H1 (cell line): ENCODE data around the gene OLR1. TPM values are rescaled to one million over a fixed set of nuclear protein-coding genes. Genes with fewer than 3 reads are reported as not detected.

ENCODE experiments used
- CTCF ChIA-PET: fragments of 300-600 bp; sonication (Branson Sonifier 250); formaldehyde crosslinking; loops from one replicate; lab custom pipeline; 2021; ENCODE audit not compliant: partially characterized antibody; lab: Charles Lee
- POLR2A ChIA-PET: fragments of 300-600 bp; sonication (Branson Sonifier 250); formaldehyde crosslinking; loops from one replicate; lab custom pipeline; 2021; ENCODE audit warnings: inconsistent platforms; ENCODE audit not compliant: partially characterized antibody; lab: Charles Lee
- DNase-seq, 2 experiments: peaks; one replicate each; pipeline versions ENCODE4 v3.0.0 to v3.0.0-alpha.2; 2010 to 2022; ENCODE audit warnings: low spot score in 2 of 2, low read depth in 1 of 2, mixed read lengths in 1 of 2
- FAIRE-seq: peaks from 2 replicates; lab custom pipeline; 2011; peaks lifted over from hg19 to GRCh38; lab: Jason Lieb, UNC
- H2AFZ ChIP-seq: 2 replicates; pipeline ENCODE4 v1.8.1; 2012; ENCODE audit warnings: low read length, inconsistent platforms
- H2AK5ac ChIP-seq: 2 replicates; pipeline ENCODE4 v1.6.1; 2013; ENCODE audit warnings: low read depth, low read length
- H2BK120ac ChIP-seq: replicated peaks from 2 replicates; pipeline ENCODE3; 2013; ENCODE audit warnings: low read depth, low read length, inconsistent platforms
- H2BK12ac ChIP-seq: 2 replicates; pipeline ENCODE4 v1.6.1; 2013; ENCODE audit warnings: low read depth, low read length
- H2BK15ac ChIP-seq: 2 replicates; pipeline ENCODE4 v1.6.1; 2013; ENCODE audit warnings: low read length
- H2BK20ac ChIP-seq: 2 replicates; pipeline ENCODE4 v1.6.1; 2013; ENCODE audit warnings: low read length
- H2BK5ac ChIP-seq: 2 replicates; pipeline ENCODE4 v1.6.1; 2013; ENCODE audit warnings: low read depth, low read length
- H3K14ac ChIP-seq: 2 replicates; pipeline ENCODE4 v1.6.1; 2013; ENCODE audit warnings: inconsistent platforms; ENCODE audit not compliant: insufficient read length
- H3K18ac ChIP-seq: 2 replicates; pipeline ENCODE4 v1.6.1; 2013; ENCODE audit warnings: low read length; ENCODE audit errors: extremely low read depth
- H3K23ac ChIP-seq: 2 replicates; pipeline ENCODE4 v1.6.1; 2013; ENCODE audit warnings: inconsistent platforms; ENCODE audit not compliant: insufficient read length
- H3K23me2 ChIP-seq: 2 replicates; pipeline ENCODE4 v1.6.1; 2013; ENCODE audit warnings: low read depth, low read length
- H3K27ac ChIP-seq: 2 replicates; pipeline ENCODE4 v1.6.1; 2011; ENCODE audit warnings: low read depth, low read length, inconsistent platforms
- H3K27me3 ChIP-seq, 4 experiments: replicated peaks in 1 of 4; 1 replicate in 1 of 4; 2 replicates in 3 of 4; pipeline versions ENCODE4 v1.6.1 to v1.8.1; 2011 to 2013; ENCODE audit warnings: low read length in 3 of 4, mild to moderate bottlenecking in 3 of 4, inconsistent platforms in 2 of 4, mixed read lengths in 2 of 4, moderate library complexity in 1 of 4; ENCODE audit not compliant: control insufficient read depth in 3 of 4, insufficient read depth in 3 of 4; ENCODE audit errors: extremely low read depth in 1 of 4
- H3K36me3 ChIP-seq, 4 experiments: 2 replicates each; pipeline versions ENCODE4 v1.6.1 to v1.8.1; 2011 to 2013; ENCODE audit warnings: mild to moderate bottlenecking in 4 of 4, low read length in 3 of 4, moderate library complexity in 2 of 4, control low read depth in 1 of 4, inconsistent platforms in 1 of 4; ENCODE audit not compliant: insufficient read depth in 4 of 4, control insufficient read depth in 2 of 4
- H3K4ac ChIP-seq: replicated peaks from 2 replicates; pipeline ENCODE3; 2013; ENCODE audit warnings: low read length, low read depth, mixed read lengths, inconsistent platforms; ENCODE audit not compliant: insufficient read length
- H3K4me1 ChIP-seq, 4 experiments: replicated peaks in 1 of 4; 1 replicate in 1 of 4; 2 replicates in 3 of 4; pipeline versions ENCODE4 v1.6.1 to v1.8.1; 2011 to 2013; ENCODE audit warnings: low read length in 3 of 4, inconsistent platforms in 2 of 4, mixed read lengths in 1 of 4; ENCODE audit not compliant: insufficient read depth in 4 of 4, control insufficient read depth in 3 of 4
- H3K4me2 ChIP-seq, 2 experiments: 2 replicates each; pipeline versions ENCODE4 v1.6.1 to v1.8.1; 2011 to 2013; ENCODE audit warnings: low read depth in 2 of 2, low read length in 2 of 2, control low read depth in 1 of 2, inconsistent platforms in 1 of 2, mild to moderate bottlenecking in 1 of 2; ENCODE audit not compliant: insufficient read depth in 1 of 2
- H3K4me3 ChIP-seq, 4 experiments: fragments of 200-600, 300-600 bp in 1 of 4; sonication (generic), shearing (Covaris generic), sonication (Bioruptor Twin) in 1 of 4; 2 replicates each; pipeline versions ENCODE4 v1.5.1 to v1.8.1; 2011 to 2016; ENCODE audit warnings: low read length in 4 of 4, low read depth in 3 of 4, control low read depth in 2 of 4, inconsistent platforms in 2 of 4, mild to moderate bottlenecking in 2 of 4, mixed read lengths in 1 of 4, moderate library complexity in 1 of 4; ENCODE audit not compliant: insufficient read depth in 2 of 4; ENCODE audit errors: extremely low read depth in 1 of 4
- H3K56ac ChIP-seq: replicated peaks from 2 replicates; pipeline ENCODE3; 2013; ENCODE audit warnings: low read depth, mild to moderate bottlenecking, mixed read lengths, low read length, inconsistent platforms; ENCODE audit not compliant: insufficient read length
- H3K79me1 ChIP-seq: 2 replicates; pipeline ENCODE4 v1.6.1; 2013; ENCODE audit warnings: low read depth, low read length, control low read depth
- H3K79me2 ChIP-seq, 2 experiments: 2 replicates each; pipeline versions ENCODE4 v1.6.1 to v1.8.1; 2012 to 2013; ENCODE audit warnings: low read length in 2 of 2, mild to moderate bottlenecking in 2 of 2, inconsistent platforms in 1 of 2; ENCODE audit not compliant: insufficient read depth in 2 of 2, control insufficient read depth in 1 of 2
- H3K9ac ChIP-seq, 4 experiments: replicated peaks in 1 of 4; 1 replicate in 1 of 4; 2 replicates in 3 of 4; pipeline versions ENCODE4 v1.6.1 to v1.8.1; 2011 to 2013; ENCODE audit warnings: low read depth in 3 of 4, low read length in 3 of 4, control low read depth in 2 of 4, mild to moderate bottlenecking in 2 of 4, moderate library complexity in 2 of 4, inconsistent platforms in 1 of 4; ENCODE audit errors: extremely low read depth in 1 of 4
- H3K9me3 ChIP-seq, 2 experiments: 2 replicates each; pipeline versions ENCODE4 v1.6.1 to v1.8.1; 2012 to 2013; ENCODE audit warnings: mild to moderate bottlenecking in 2 of 2, moderate library complexity in 2 of 2, control low read depth in 1 of 2, inconsistent platforms in 1 of 2, low read depth in 1 of 2, low read length in 1 of 2, mixed read lengths in 1 of 2; ENCODE audit not compliant: insufficient read depth in 2 of 2
- H4K20me1 ChIP-seq, 2 experiments: replicated peaks in 1 of 2; 2 replicates each; pipeline versions ENCODE3 to v1.8.1; 2011 to 2013; ENCODE audit warnings: inconsistent platforms in 2 of 2, low read length in 2 of 2, mild to moderate bottlenecking in 1 of 2; ENCODE audit not compliant: insufficient read depth in 2 of 2, control insufficient read depth in 1 of 2
- H4K5ac ChIP-seq: 2 replicates; pipeline ENCODE4 v1.6.1; 2013; ENCODE audit warnings: low read length, low read depth, mixed read lengths, inconsistent platforms; ENCODE audit not compliant: insufficient read length
- H4K8ac ChIP-seq: 2 replicates; pipeline ENCODE4 v1.8.0; 2013; ENCODE audit warnings: mild to moderate bottlenecking, moderate library complexity, low read length, inconsistent platforms; ENCODE audit not compliant: insufficient read depth; ENCODE audit errors: extremely low read depth
- H4K91ac ChIP-seq: replicated peaks from 2 replicates; pipeline ENCODE3; 2013; ENCODE audit warnings: low read length, mixed read lengths, inconsistent platforms; ENCODE audit not compliant: insufficient read length
- BCL11A ChIP-seq, 2 experiments: IDR thresholded peaks; one replicate each; pipeline ENCODE4 v1.6.1; 2011; ENCODE audit warnings: low read depth in 2 of 2, low read length in 2 of 2, mild to moderate bottlenecking in 2 of 2
- CBX5 ChIP-seq: fragments of 300-800, 300-1000 bp; sonication (generic); IDR thresholded peaks from 2 replicates; pipeline ENCODE4 v1.7.1; 2016; ENCODE audit warnings: antibody characterized with exemption, low read length, low read depth
- CTCF ChIP-seq, 3 experiments: IDR thresholded peaks; 1 replicate in 2 of 3; 2 replicates in 1 of 3; pipeline versions ENCODE4 v1.5.1 to v1.6.1; 2011; ENCODE audit warnings: low read length in 3 of 3, mild to moderate bottlenecking in 3 of 3, inconsistent platforms in 2 of 3, low read depth in 1 of 3, moderate library complexity in 1 of 3; ENCODE audit not compliant: insufficient read depth in 1 of 3; ENCODE audit errors: control extremely low read depth in 1 of 3
- HDAC6 ChIP-seq: IDR thresholded peaks from one replicate; pipeline ENCODE4 v1.7.1; 2012; ENCODE audit warnings: low read depth, mild to moderate bottlenecking, inconsistent platforms, low read length, moderate library complexity
- KDM4A ChIP-seq: IDR thresholded peaks from one replicate; pipeline ENCODE4 v1.7.1; 2012; ENCODE audit warnings: low read depth, mild to moderate bottlenecking, moderate library complexity, low read length, inconsistent platforms; ENCODE audit not compliant: severe bottlenecking
- RXRA ChIP-seq: IDR thresholded peaks from 2 replicates; pipeline ENCODE4 v1.6.1; 2011; ENCODE audit warnings: low read depth, mild to moderate bottlenecking, low read length, moderate library complexity; ENCODE audit not compliant: insufficient read depth
- TAF1 ChIP-seq: IDR thresholded peaks from 2 replicates; pipeline ENCODE4 v1.6.1; 2011; ENCODE audit warnings: mild to moderate bottlenecking, low read depth, low read length
- ZNF274 ChIP-seq: IDR thresholded peaks from 2 replicates; pipeline ENCODE4 v1.7.0; 2012; ENCODE audit warnings: low read length, borderline replicate concordance; ENCODE audit errors: extremely low read depth
- WGBS, 2 experiments: shearing (Covaris generic) in 1 of 2; methylation state at CpG; one replicate each; pipeline versions ENCODE4 v1.1.6 to v1.1.7; 2013 to 2015; ENCODE audit warnings: low lambda C conversion rate in 2 of 2, mixed read lengths in 2 of 2, inconsistent platforms in 1 of 2, low coverage in 1 of 2, missing lambda C conversion rate in 1 of 2; ENCODE audit not compliant: insufficient replicate concordance in 2 of 2, insufficient coverage in 1 of 2, insufficient read length in 1 of 2; ENCODE audit errors: extremely low coverage in 1 of 2, missing lambda C conversion rate in 1 of 2; 5-methylcytosine and 5-hydroxymethylcytosine counted together
- polyA plus RNA-seq, 7 experiments: library from polyadenylated mRNA; depleted of rRNA in 3 of 7; stranded (reverse) in 5 of 7; unstranded in 2 of 7; fragments of >200 nt in 5 of 7; fragments of 200-250 nt in 2 of 7; gene quantifications; 1 replicate in 5 of 7; 2 replicates in 1 of 7; 4 replicates in 1 of 7; pipeline versions ENCODE4 v1.2.1 to v1.2.3, GENCODE V29; 2011 to 2013; ENCODE audit warnings: missing spikeins in 2 of 7, mixed read lengths in 2 of 7
- total RNA-seq: library from RNA; stranded (reverse); fragmentation: NEBNext Ultra II Directional; extraction: Animal tissue kit (Norgen Biotek cat#: 25700); gene quantifications from 2 replicates; pipeline ENCODE4 v1.2.1, GENCODE V29; 2021

Gene OLR1
- total and polyA plus RNA-seq, 2 of the 8 experiments (the other 6 are each of a cell fraction or from before 2014, with no cell fraction given), result not detected

DNA sequence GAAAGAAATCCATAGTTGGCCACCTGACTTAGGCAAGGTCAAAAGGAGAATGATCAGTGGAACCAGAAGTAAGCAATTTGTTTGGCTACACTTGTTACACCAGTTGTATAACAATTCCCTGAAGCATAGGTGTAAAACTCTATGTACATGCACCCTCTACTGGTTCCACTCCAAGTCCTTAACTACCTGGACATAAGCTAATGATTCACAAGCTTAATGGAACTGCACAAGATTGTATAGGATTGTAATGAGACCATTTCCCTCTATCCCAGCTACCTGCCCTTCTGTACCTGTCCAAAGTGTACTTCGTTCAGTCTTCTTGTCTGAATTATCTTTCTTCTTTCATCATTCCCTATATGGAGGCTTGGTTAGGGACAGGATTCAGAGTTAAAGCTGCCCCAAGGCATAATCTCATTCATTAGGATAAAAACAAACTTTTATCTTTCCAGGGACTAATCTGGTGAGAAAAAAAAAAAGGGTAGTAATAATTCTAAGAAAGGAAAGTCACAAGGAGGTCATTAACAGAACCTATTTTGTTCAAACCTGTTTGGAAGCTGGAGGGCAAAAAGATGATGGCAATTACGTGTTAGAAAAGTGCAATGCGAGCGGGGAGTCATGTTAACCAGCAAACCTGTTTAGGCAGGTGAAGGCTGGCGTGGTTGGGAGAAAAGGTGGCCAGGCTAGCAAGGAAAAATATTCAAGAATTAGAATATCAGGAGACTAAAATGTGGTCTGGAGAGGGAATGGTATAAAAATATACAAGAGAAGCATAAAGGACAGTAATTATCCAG lies 4.1 kb upstream of the OLR1 start:
- ChIA-PET POLR2A (interaction anchor here (1.5 kb wide), 1 partner anchor 23 kb away, joined by 5 read pairs; no protein-coding TSS in a partner anchor), CTCF (interaction anchor here (0.5 to 2.6 kb wide), 5 partner anchors 14 to 60 kb away, joined by 3 to 10 read pairs (median 3); no protein-coding TSS in a partner anchor)
- DNase-seq (no peak), FAIRE-seq (no peak)
- H2AK5ac ChIP-seq, result no peak overlapping the region
- H2AFZ ChIP-seq, result no peak overlapping the region
- H3K4ac ChIP-seq, result no peak overlapping the region
- H3K4me2 ChIP-seq, result no peak overlapping the region
- no peaks in the 10 kb centered on the region for H3K9me3 ChIP-seq
- H4K5ac ChIP-seq, result no peak overlapping the region
- no peaks in the 10 kb centered on the region for H3K4me1 ChIP-seq
- no peaks in the 10 kb centered on the region for H3K36me3 ChIP-seq
- H3K27ac ChIP-seq, result no peak overlapping the region
- H4K8ac ChIP-seq, result no peak overlapping the region
- no peak overlapping the region for H3K4me3 ChIP-seq
- H3K56ac ChIP-seq, result no peak overlapping the region
- no peaks in the 10 kb centered on the region for H3K79me2 ChIP-seq
- 93% methylated on average over 5 of the region's 5 CpGs; no CpG with 5 or more reads in 1 of the 2 experiments for WGBS, 2 experiments
- no peak overlapping the region for H3K14ac ChIP-seq
- no peak overlapping the region for H3K18ac ChIP-seq
- H2BK20ac ChIP-seq, result no peak overlapping the region
- H2BK12ac ChIP-seq, result no peak overlapping the region
- no peak overlapping the region for H4K91ac ChIP-seq
- no peak overlapping the region for H2BK15ac ChIP-seq
- no peak overlapping the region for H2BK5ac ChIP-seq
- TF ChIP-seq ZNF274 (no peak), RXRA (no peak), CBX5 (no peak), CTCF (IDR thresholded peaks at IDR 0.05; ENCODE audit: control extremely low read depth in 1 of 3, insufficient read depth in 1 of 3, low read depth in 1 of 3, low read length in 3 of 3) (no peak), KDM4A (no peak), HDAC6 (no peak), BCL11A (IDR thresholded peaks at IDR 0.05; ENCODE audit: low read depth in 2 of 2, low read length in 2 of 2) (no peak), TAF1 (no peak)
- no peaks in the 10 kb centered on the region for H4K20me1 ChIP-seq
- H3K27me3 ChIP-seq, result no peaks in the 10 kb centered on the region
- H3K9ac ChIP-seq, result no peak overlapping the region
- H3K79me1 ChIP-seq, result no peaks in the 10 kb centered on the region
- no peak overlapping the region for H3K23ac ChIP-seq
- no peaks in the 10 kb centered on the region for H3K23me2 ChIP-seq
- H2BK120ac ChIP-seq, result no peak overlapping the region
